CD4-positive, alpha-beta T cell treated with Interleukin-4 for 1 hour (primary cell): Measurements from ENCODE around the gene SPINK6.

Experiments used
- DNase-seq, 2 donors: peaks; one replicate each; pipeline ENCODE4 v3.0.0-alpha.2; 2020 to 2022

The SPINK6 gene

GRCh38 chr5:148224117-148224742, 21.4 kb downstream of the SPINK6 start:
- DNase-seq, result no peak

GRCh38 chr5:148228392-148228984, 25.6 kb downstream of the SPINK6 start:
- DNase-seq, result no peak

- no peak for DNase-seq
These were observed 27.0 kb downstream of the SPINK6 start for GRCh38 chr5:148229840-148230239.

- no peak for DNase-seq
These were observed 27.4 kb downstream of the SPINK6 start for GRCh38 chr5:148230240-148230639.

- no peak for DNase-seq
These were observed 35.1 kb downstream of the SPINK6 start for GRCh38 chr5:148237785-148238417.

- no peak for DNase-seq
These were observed 35.6 kb downstream of the SPINK6 start, which contains the start of gene MARCOL for GRCh38 chr5:148238418-148238794. TSS of gene MARCOL (plus strand) at chr5:148238525. CDS start at chr5:148238598, 73 bp downstream.

- DNase-seq, result no peak
These were observed 46.1 kb downstream of the SPINK6 start for GRCh38 chr5:148248894-148249293.

GRCh38 chr5:148255456-148255855, 52.6 kb downstream of the SPINK6 start:
- no peak for DNase-seq

GRCh38 chr5:148259288-148259687, 56.4 kb downstream of the SPINK6 start:
- DNase-seq, result no peak

- DNase-seq, result no peak
These were observed 58.4 kb downstream of the SPINK6 start for GRCh38 chr5:148261221-148261620.
